T-helper 1 cell treated with Interleukin-12 subunit alpha and Interleukin-12 subunit beta and Interleukin-4 antibody, amounts not matched to agents 30 ng/mL and 1 ng/mL, for 36 hours (primary cell): Measurements from ENCODE around the gene CTSK. TPM values are rescaled to one million over a fixed set of nuclear protein-coding genes. Genes with fewer than 3 reads are reported as not detected.
"Not testable (repeated sequence)": the region's sequence is repeated elsewhere in the genome, so short reads cannot be mapped to it uniquely, and the experiment has no call there.

ENCODE experiments used
- intact Hi-C: fragments of 100-400 bp; cut with micrococcal nuclease; formaldehyde crosslinking; loops from one replicate; pipeline ENCODE4 v1.15.1; 2024
- total RNA-seq: library from RNA; stranded (reverse); gene quantifications from 2 replicates; pipeline ENCODE4 v1.2.3, GENCODE V29; 2022

The CTSK gene
- 3.8 and 4.2 TPM in 2 replicates for total RNA-seq

DNA sequence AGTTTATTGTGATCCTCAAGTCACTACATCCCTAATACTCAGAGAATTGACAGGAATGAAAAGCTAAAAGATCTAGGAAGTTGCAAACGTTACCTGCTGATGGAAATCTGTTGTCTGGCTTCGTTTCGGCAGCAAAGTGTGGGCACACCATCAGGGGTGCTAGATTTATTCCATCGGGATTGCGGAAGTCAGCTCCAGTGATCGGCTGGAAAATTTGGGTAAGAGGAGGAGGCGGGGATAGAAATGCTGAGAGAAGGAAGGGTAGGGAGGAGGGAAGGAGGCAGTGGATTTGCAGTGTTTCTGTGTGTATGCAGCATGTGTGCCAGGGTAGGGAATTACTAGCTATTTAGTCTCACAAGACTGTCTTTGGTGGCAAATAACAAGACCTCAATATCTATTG lies at the start of gene CTSK:
Gene CTSK (minus strand): TSS at position 140 of the 400 bp plus-strand sequence. CDS start 1,455 bp downstream, outside the sequence.
- intact Hi-C loops, result no loop called here

DNA sequence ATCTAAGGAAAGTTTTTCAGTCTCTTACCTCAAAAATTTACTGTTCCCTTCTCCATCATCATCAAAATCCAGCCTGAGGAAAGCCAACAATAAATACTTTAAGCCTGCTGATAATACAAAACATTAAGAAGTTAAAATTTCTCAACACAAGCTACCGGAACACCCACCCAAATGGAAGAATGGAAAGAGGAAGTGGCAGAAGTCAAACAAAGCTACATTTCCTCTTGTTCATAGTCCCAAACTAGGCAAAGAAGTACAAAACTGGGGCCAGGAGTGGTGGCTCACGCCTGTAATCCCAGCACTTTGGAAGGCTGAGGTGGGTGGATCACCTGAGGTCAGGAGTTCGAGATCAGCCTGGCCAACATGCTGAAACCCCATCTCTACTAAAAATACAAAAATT lies 44.7 kb upstream of the CTSK start:
- intact Hi-C loops, result not testable (repeated sequence)

DNA sequence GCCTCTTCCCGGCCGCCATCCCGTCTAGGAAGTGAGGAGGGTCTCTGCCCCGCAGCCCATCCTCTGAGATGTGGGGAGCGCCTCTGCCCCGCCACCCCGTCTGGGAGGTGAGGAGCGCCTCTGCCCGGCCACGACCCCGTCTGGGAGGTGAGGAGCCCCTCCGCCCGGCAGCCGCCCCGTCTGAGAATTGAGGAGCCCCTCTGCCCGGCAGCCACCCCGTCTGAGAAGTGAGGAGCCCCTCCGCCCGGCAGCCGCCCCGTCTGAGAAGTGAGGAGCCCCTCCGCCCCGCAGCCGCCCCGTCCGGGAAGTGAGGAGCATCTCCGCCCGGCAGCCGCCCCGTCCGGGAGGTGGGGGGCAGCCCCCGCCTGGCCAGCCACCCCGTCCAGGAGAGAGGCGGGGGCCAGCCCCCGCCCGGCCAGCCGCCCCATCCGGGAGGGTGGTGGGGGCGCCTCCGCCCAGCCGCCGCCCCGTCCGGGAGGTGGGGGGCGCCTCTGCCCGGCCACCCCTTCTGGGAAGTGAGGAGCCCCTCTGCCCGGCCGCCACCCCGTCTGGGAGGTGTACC lies 42.8 kb upstream of the CTSK start:
- intact Hi-C loops, result not testable (repeated sequence)

DNA sequence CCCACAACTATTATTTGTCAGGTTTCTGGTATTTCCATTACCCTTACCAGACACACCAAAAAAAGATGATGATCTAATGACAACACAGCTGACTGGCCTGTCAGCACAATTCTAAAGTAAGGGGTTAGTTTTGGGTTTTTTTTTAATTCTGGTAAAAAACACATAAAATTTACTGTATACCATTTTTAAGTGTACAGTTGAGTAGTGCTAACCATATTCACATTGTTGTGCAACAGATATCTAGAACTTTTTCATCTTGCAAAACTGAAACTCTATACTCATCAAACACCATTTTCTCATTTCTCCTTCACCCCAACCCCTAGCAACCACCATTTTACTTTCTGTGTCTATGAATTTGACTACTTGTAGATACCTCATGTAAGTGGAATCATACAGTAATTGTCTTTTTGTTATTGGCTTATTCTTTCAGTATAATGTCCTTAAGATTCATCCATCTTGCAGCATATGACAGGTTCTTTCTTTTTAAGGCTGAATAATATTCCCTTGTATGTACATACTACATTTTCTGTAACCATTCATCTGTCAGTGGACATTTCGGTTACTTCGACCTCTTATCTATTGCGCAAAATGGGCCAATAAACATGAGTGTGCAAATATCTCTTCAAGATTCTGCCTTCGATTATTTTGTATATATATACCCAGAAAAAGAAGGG lies 38.5 kb upstream of the CTSK start:
- intact Hi-C loops, result no loop called here

DNA sequence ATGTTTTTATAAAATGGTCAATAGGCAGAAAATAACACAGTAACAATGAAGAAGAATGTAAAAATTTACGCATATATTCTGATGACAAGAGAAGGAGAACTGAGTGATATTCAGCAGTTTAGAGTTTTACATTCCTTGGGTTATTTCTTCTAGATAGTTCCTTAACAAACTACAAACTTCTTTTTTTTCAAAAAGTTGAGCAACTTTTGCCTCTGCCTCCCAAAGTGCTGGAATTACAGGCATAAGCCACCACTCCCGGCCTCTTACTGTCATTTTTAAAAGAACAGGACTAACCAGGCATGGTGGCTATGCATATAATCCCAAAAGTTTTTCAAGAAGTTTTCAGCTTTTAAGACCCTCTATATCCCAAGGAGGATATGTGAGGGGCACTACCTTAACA lies 35.4 kb upstream of the CTSK start:
- intact Hi-C loops, result no loop called here

DNA sequence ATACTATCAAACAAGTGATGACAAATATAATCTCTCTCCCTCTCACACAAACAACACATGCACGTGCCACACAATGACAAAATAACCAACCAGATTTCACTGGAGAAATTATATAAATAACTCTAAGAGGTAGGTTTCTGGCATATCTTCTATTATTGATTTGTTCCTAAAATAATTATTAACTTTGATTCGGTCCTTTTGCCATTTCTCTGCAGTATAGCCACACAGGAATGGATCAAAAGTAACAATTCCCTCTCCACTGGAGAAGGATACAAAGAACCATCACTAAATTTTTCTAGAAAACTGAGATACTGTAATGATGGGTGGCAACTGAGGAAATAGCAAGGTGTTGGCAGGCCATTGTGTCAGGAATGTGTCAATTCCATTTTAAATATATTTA lies 34.9 kb upstream of the CTSK start:
- intact Hi-C loops, result no loop called here

DNA sequence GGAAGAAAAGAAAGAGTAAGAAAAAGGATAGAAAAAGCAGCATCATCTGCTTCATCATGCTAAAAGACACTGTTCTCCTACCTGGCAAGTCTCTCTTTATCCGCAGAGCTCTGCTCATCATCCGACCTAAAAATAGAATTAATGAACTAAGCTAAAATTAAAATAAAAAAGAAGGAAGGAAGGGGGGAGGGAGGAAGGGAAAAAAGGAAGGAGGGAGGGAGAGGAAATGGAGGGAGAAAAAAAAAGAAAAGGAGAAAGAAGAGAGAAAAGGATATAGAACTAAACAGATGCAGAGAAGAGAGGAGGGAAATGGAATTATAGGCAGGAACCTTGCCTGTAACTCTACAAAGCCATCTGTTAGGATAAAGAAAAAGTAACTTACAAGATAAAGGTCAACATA lies 34.3 kb upstream of the CTSK start:
- intact Hi-C loops, result no loop called here

- intact Hi-C loops, result loop anchor here (1.0 to 2.0 kb wide), 3 partner anchors 35 to 165 kb away; partner anchors contain the start of genes ARNT and MINDY1
Observed at GRCh38 chr1:150841626-150842025, 33.6 kb upstream of the CTSK start.

DNA sequence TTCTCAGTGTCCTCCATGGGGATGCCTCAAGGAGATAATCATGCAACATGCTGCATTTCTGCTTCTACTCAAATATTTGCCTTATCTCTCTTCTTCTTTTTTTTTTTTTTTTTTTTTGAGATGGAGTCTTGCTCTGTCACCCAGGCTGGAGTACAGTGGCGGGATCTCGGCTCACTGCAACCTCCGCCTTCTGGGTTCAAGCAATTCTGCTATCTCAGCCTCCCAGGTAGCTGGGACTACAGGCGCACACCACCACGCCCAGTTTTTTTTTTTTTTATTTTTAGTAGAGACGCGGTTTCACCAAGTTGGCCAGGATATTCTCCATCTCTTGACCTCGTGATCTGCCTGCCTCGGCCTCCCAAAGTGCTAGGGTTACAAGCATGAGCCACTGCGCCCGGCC lies 32.8 kb upstream of the CTSK start:
- intact Hi-C loops, result loop anchor here (1.0 to 2.0 kb wide), 3 partner anchors 35 to 166 kb away; partner anchors contain the start of genes ARNT and MINDY1

DNA sequence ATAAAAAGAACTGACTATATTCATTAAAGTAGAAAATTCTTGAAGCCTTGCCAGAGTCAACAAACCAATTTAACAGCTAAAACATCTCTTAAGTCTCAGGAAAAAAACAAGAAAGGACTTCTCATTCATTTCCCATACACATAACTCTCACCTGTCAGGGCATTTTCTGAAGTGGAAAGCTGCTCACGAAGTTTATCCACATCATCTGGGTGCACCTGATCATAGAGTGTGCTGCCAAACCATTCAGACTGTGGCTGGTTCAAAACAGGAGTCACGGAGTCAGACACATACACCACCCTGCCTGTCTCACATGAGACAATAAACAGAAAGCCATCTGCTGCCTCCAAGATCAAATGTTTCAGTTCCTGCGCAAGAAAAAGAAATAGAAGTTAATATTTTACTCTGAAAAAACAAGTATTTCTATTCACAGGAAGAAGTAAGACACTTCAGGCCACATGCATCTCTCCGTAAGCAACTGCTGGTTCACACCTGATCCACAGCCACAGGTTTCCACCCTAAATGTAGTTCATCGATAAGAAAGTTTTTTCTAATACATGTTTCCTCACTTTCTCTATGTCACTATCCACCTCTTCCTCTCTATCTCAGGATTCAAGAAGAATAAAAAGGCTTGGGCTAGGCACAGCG lies 28.2 kb upstream of the CTSK start:
- intact Hi-C loops, result no loop called here

DNA sequence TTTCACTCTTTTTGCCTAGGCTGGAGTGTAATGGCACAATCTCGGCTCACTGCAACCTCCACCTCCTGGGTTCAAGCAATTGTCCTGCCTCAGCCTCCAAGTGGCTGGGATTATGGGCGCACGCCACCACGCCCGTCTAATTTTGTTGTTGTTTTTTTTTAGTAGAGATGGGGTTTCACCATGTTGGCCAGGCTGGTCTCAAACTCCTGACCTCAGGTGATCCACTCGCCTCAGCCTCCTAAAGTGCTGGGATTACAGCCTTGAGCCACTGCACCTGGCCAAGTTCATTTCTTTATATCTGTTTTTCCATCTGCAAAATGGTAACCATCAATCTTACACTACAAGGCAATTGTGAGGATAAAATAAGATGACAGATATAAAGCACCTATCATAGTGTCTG lies 25.9 kb upstream of the CTSK start:
- intact Hi-C loops, result not testable (repeated sequence)

GRCh38 chr1:150832597-150832996 lies 24.5 kb upstream of the CTSK start:
- intact Hi-C loops, result no loop called here

GRCh38 chr1:150829751-150830150 lies 21.7 kb upstream of the CTSK start:
- intact Hi-C loops, result no loop called here

GRCh38 chr1:150826299-150826698 lies 18.2 kb upstream of the CTSK start:
- intact Hi-C loops, result no loop called here

- intact Hi-C loops, result no loop called here
Observed at GRCh38 chr1:150820730-150821512, 12.9 kb upstream of the CTSK start.

- intact Hi-C loops, result no loop called here
Observed at GRCh38 chr1:150815871-150816270, 7.8 kb upstream of the CTSK start.

DNA sequence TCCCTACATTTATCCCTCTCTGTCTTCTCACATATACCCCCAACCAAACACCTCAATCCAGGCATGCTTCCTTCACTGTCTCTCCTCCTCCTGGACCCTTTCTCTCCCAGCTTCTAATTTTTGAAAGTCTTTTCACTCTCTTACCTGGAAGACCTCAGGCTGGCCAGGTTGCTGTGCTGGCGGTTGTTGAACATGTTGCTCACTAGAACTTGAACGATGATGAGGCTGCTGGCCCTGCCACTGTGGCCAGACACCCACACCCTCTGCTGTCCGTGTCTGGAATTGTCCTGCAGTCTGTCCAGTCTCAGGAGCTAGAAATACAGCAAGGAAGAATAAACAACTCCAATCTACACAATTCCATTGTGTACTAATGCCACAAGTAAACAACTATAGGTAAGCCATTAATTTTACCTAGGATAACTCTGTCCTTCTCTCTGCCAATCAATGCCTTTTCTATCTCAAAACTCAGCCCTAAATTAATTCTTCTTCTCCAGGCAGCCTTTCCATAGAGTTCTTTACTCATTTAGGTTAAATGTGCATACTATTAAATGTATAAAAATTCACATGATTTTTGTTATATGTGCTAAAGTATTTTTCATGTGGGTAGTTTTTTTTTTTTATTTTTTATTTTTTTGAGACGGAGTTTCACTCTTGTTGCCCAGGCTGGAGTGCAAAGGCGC lies 5.1 kb upstream of the CTSK start:
- intact Hi-C loops, result no loop called here

- intact Hi-C loops, result no loop called here
Observed at GRCh38 chr1:150810958-150811659, 3.0 kb upstream of the CTSK start.

- intact Hi-C loops, result no loop called here
Observed at GRCh38 chr1:150809651-150810050, 1.6 kb upstream of the CTSK start.

- intact Hi-C loops, result no loop called here
Observed at GRCh38 chr1:150808846-150809245, 786 bp upstream of the CTSK start.
